ENCODE measurements around the gene LRRC46.

Gene LRRC46

GRCh38 chr17:47820033-47820789, 11.3 kb upstream of the LRRC46 start:
- Histone ChIP-seq H3K36me3 (ENCODE audit: control insufficient read depth, low read depth, low read length) (peaks cover 10% of the 10 kb centered on the region), H3K4me3 (ENCODE audit: low read length) (no peak overlapping the region), H3K27ac (ENCODE audit: low read length) (no peak overlapping the region), H3K4me1 (ENCODE audit: control insufficient read depth, low read depth, low read length) (no peaks in the 10 kb centered on the region), H3K9ac (ENCODE audit: low read length) (no peak overlapping the region), H3K9me3 (ENCODE audit: control insufficient read depth, low read depth, low read length) (no peaks in the 10 kb centered on the region), H3K27me3 (ENCODE audit: control insufficient read depth, insufficient read depth, low read length) (no peaks in the 10 kb centered on the region)

DNA sequence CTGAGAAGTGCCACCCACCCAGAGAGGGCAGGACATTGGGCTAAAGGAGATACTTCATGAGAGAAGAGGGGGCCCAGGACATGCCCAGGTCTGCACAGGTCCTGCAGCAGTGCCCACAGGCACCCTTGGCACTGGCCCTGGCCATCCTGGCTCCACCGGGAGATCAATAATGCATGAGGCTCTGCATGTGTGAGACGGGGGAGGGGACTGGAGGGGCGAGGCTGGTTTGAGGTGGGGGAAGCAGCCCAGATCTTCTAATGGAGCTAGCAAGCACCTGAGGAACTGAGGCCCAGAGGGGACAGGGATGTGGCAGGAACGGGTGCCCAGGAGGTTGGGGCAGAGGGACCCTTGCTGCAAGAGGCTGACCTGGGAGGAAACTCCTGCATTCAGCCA, 10.4 kb upstream of the LRRC46 start:
- no peak overlapping the region for H3K9ac ChIP-seq (ENCODE audit: low read length)
- no peaks in the 10 kb centered on the region for H3K9me3 ChIP-seq (ENCODE audit: control insufficient read depth, low read depth, low read length)
- no peaks in the 10 kb centered on the region for H3K27me3 ChIP-seq (ENCODE audit: control insufficient read depth, insufficient read depth, low read length)
- no peaks in the 10 kb centered on the region for H3K4me1 ChIP-seq (ENCODE audit: control insufficient read depth, low read depth, low read length)
- peak overlapping the region; percentile 75 for H3K4me3 ChIP-seq (ENCODE audit: low read length)
- H3K27ac ChIP-seq (ENCODE audit: low read length), result no peak overlapping the region
- peaks cover 13% of the 10 kb centered on the region for H3K36me3 ChIP-seq (ENCODE audit: control insufficient read depth, low read depth, low read length)

- no peak within 1 kb of the TSS for H3K27ac ChIP-seq (ENCODE audit: low read length)
- H3K9me3 ChIP-seq (ENCODE audit: control insufficient read depth, low read depth, low read length), result no peaks in the 10 kb centered on the region
- no peak within 1 kb of the TSS for H3K9ac ChIP-seq (ENCODE audit: low read length)
- peak within 1 kb of the TSS; percentile 75 for H3K4me3 ChIP-seq (ENCODE audit: low read length)
- H3K27me3 ChIP-seq (ENCODE audit: control insufficient read depth, insufficient read depth, low read length), result no peaks in the 10 kb centered on the region
- no peaks in the 10 kb centered on the region for H3K4me1 ChIP-seq (ENCODE audit: control insufficient read depth, low read depth, low read length)
- H3K36me3 ChIP-seq (ENCODE audit: control insufficient read depth, low read depth, low read length), result peaks cover 20% of the 10 kb centered on the region
Observed at GRCh38 chr17:47821424-47822391, 9.8 kb upstream of the LRRC46 start, which contains the start of gene OSBPL7. Gene OSBPL7 (minus strand): TSS chr17:47821794. CDS start chr17:47820278, 1,516 bp downstream.

GRCh38 chr17:47822785-47823184, 8.7 kb upstream of the LRRC46 start:
- Histone ChIP-seq H3K27ac (ENCODE audit: low read length) (no peak overlapping the region), H3K36me3 (ENCODE audit: control insufficient read depth, low read depth, low read length) (peaks cover 27% of the 10 kb centered on the region), H3K27me3 (ENCODE audit: control insufficient read depth, insufficient read depth, low read length) (no peaks in the 10 kb centered on the region), H3K9ac (ENCODE audit: low read length) (no peak overlapping the region), H3K4me1 (ENCODE audit: control insufficient read depth, low read depth, low read length) (no peaks in the 10 kb centered on the region), H3K9me3 (ENCODE audit: control insufficient read depth, low read depth, low read length) (no peaks in the 10 kb centered on the region), H3K4me3 (ENCODE audit: low read length) (no peak overlapping the region)

DNA sequence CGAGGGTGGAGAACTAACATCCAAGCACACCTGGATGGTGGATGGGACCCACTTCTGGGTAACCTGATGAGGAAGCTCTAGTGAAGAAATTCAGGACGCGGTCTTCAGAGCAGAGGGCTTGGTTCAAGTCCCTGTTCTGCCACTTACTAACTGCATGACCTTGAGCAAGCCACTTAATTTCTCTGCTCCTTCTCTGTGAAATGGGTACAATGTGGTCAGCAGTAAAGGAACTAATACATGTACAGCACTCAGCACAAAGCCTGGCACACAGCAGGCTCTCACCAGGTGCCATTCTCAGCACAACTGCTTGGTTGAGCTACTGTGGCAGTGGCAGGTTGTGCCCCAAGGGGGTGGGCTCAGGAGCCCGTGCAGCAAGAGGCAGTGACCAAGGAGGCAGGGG, 8.0 kb upstream of the LRRC46 start:
- Histone ChIP-seq H3K4me3 (ENCODE audit: low read length) (no peak overlapping the region), H3K27ac (ENCODE audit: low read length) (no peak overlapping the region), H3K27me3 (ENCODE audit: control insufficient read depth, insufficient read depth, low read length) (no peaks in the 10 kb centered on the region), H3K9me3 (ENCODE audit: control insufficient read depth, low read depth, low read length) (no peaks in the 10 kb centered on the region), H3K36me3 (ENCODE audit: control insufficient read depth, low read depth, low read length) (peaks cover 31% of the 10 kb centered on the region), H3K9ac (ENCODE audit: low read length) (no peak overlapping the region), H3K4me1 (ENCODE audit: control insufficient read depth, low read depth, low read length) (no peaks in the 10 kb centered on the region)

DNA sequence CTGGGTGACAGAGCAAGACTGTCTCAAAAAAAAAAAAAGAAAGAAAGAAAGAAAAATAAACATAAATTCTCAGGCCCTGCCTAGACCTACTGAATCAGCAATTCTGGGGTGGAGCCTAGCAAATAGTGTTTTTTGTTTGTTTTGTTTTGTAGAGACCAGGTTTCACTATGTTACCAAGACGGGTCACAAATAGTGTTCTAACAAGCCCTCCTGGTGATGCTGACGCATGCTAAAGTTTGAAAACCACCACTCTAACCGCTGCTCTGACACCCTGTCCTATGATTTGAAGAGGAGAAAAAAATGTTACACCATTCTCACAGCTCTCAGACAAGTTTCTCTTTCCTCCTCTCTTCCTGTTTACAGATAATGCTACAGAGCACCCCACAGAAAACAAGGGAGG, 1.6 kb upstream of the LRRC46 start:
- no peaks in the 10 kb centered on the region for H3K4me1 ChIP-seq (ENCODE audit: control insufficient read depth, low read depth, low read length)
- H3K9me3 ChIP-seq (ENCODE audit: control insufficient read depth, low read depth, low read length), result no peaks in the 10 kb centered on the region
- H3K4me3 ChIP-seq (ENCODE audit: low read length), result no peak overlapping the region
- peaks cover 24% of the 10 kb centered on the region for H3K36me3 ChIP-seq (ENCODE audit: control insufficient read depth, low read depth, low read length)
- no peak overlapping the region for H3K27ac ChIP-seq (ENCODE audit: low read length)
- no peak overlapping the region for H3K9ac ChIP-seq (ENCODE audit: low read length)
- H3K27me3 ChIP-seq (ENCODE audit: control insufficient read depth, insufficient read depth, low read length), result no peaks in the 10 kb centered on the region

DNA sequence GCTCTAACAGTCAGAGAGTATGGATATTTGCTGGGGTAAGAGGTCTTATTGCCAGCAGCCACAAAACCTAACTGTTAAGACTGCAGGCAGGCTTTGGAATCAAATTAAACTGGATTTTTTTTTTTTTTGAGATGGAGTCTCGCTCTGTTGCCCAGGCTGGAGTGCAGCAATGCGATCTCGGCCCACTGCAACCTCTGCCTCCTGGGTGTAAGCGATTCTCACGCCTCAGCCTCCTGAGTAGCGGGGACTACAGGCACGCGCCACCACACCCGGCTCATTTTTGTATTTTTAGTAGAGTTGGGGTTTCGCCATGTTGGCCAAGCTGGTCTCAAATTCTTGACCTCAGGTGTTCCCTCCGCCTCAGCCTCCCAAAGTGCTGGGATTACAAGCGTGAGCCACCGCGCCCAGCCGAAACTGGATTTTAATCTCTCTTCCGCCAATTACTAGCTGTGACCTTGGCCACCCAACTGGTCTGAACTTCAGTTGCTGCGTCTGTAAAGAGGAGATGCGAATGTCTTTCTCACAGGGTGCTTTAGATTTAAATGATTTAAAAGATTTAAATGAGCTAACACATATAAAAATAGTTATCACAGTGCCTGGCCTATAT, 971 bp upstream of the LRRC46 start:
- H3K27me3 ChIP-seq (ENCODE audit: control insufficient read depth, insufficient read depth, low read length), result no peaks in the 10 kb centered on the region
- H3K27ac ChIP-seq (ENCODE audit: low read length), result no peak overlapping the region
- H3K9ac ChIP-seq (ENCODE audit: low read length), result peak overlapping the region; percentile 87
- H3K4me3 ChIP-seq (ENCODE audit: low read length), result peak overlapping the region; percentile 97
- H3K4me1 ChIP-seq (ENCODE audit: control insufficient read depth, low read depth, low read length), result no peaks in the 10 kb centered on the region
- H3K9me3 ChIP-seq (ENCODE audit: control insufficient read depth, low read depth, low read length), result no peaks in the 10 kb centered on the region
- peaks cover 21% of the 10 kb centered on the region for H3K36me3 ChIP-seq (ENCODE audit: control insufficient read depth, low read depth, low read length)

- H3K36me3 ChIP-seq (ENCODE audit: control insufficient read depth, low read depth, low read length), result peaks cover 16% of the 10 kb centered on the region
- no peaks in the 10 kb centered on the region for H3K4me1 ChIP-seq (ENCODE audit: control insufficient read depth, low read depth, low read length)
- no peak overlapping the region for H3K27ac ChIP-seq (ENCODE audit: low read length)
- no peaks in the 10 kb centered on the region for H3K9me3 ChIP-seq (ENCODE audit: control insufficient read depth, low read depth, low read length)
- no peaks in the 10 kb centered on the region for H3K27me3 ChIP-seq (ENCODE audit: control insufficient read depth, insufficient read depth, low read length)
- no peak overlapping the region for H3K9ac ChIP-seq (ENCODE audit: low read length)
- peak overlapping the region; percentile 97 for H3K4me3 ChIP-seq (ENCODE audit: low read length)
Observed at GRCh38 chr17:47831934-47832327, 461 bp downstream of the LRRC46 start.

DNA sequence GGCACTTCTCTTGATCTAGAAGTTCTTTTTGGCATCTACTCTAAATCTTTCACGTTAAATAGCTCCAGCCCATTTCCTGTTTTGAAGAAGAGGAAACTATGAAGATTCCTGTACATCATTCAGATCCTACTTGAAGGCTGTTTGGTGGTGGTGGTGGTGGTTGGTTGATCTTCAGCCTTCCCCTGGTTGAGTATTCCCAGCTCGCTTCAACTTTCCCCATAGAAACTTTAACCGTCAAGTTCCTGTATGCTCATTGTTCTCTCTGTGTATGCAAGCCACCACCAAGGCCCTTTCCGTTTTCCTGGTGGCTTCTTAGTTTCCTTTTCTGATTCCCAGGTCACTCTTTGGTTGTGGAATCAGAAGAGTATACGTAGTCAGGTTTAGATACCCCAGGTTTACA, 3.3 kb downstream of the LRRC46 start:
- Histone ChIP-seq H3K27me3 (ENCODE audit: control insufficient read depth, insufficient read depth, low read length) (no peaks in the 10 kb centered on the region), H3K36me3 (ENCODE audit: control insufficient read depth, low read depth, low read length) (peaks cover 5% of the 10 kb centered on the region), H3K4me3 (ENCODE audit: low read length) (no peak overlapping the region), H3K9me3 (ENCODE audit: control insufficient read depth, low read depth, low read length) (no peaks in the 10 kb centered on the region), H3K9ac (ENCODE audit: low read length) (no peak overlapping the region), H3K27ac (ENCODE audit: low read length) (no peak overlapping the region), H3K4me1 (ENCODE audit: control insufficient read depth, low read depth, low read length) (no peaks in the 10 kb centered on the region)

DNA sequence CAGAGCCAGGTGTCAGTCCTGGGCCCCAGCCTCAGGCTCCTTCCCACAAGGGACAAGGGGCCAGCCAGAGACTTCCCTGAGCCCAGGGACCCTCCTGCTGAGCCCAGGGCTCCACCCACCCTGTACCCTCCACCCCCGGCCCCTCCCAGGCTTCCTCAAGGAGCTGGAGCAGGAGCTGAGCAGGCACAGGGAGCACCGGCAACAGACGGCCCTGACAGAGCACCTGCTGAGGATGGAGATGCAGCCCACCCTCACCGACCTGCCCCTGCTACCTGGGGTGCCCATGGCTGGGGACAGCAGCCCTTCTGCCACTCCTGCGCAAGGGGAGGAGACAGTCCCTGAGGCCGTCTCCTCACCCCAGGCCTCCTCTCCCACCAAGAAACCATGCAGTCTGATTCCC, 5.1 kb downstream of the LRRC46 start:
- Histone ChIP-seq H3K4me3 (ENCODE audit: low read length) (no peak overlapping the region), H3K9me3 (ENCODE audit: control insufficient read depth, low read depth, low read length) (no peaks in the 10 kb centered on the region), H3K27me3 (ENCODE audit: control insufficient read depth, insufficient read depth, low read length) (no peaks in the 10 kb centered on the region), H3K36me3 (ENCODE audit: control insufficient read depth, low read depth, low read length) (peaks cover 5% of the 10 kb centered on the region), H3K4me1 (ENCODE audit: control insufficient read depth, low read depth, low read length) (no peaks in the 10 kb centered on the region), H3K27ac (ENCODE audit: low read length) (no peak overlapping the region), H3K9ac (ENCODE audit: low read length) (no peak overlapping the region)

DNA sequence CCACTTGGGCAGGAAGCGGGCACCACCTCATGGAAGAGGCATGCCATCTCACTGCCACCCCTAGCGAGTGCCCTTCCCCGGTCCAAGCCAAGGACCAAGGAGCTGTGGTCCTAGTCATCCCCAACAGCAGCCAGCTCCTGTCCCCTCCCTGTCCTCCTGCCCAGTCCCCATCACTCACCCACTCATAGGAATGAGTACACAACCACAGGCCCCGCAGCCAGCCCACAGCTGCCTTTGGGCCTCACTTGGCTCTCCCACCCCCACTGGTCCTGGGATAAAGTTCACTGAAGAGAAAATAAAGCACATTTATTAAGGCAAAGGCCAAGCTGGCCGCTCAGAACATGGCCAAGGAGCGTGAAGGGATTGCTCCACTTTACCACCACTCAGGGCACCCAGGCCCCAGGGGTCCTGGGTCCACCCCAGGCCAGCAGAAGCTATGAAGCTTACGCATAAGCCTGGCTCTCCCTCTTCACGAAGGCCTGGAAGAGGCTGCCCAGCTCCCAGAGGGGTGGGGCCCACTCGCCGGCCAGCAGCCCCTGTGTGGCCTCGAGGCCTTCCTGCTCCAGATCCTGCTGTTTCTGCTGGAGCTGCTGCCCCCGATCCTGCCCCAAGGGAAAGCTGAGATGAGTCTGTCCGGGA, 6.0 kb downstream of the LRRC46 start:
- H3K9ac ChIP-seq (ENCODE audit: low read length), result no peak overlapping the region
- no peaks in the 10 kb centered on the region for H3K9me3 ChIP-seq (ENCODE audit: control insufficient read depth, low read depth, low read length)
- no peaks in the 10 kb centered on the region for H3K27me3 ChIP-seq (ENCODE audit: control insufficient read depth, insufficient read depth, low read length)
- H3K36me3 ChIP-seq (ENCODE audit: control insufficient read depth, low read depth, low read length), result peaks cover 5% of the 10 kb centered on the region
- H3K4me3 ChIP-seq (ENCODE audit: low read length), result no peak overlapping the region
- no peak overlapping the region for H3K27ac ChIP-seq (ENCODE audit: low read length)
- H3K4me1 ChIP-seq (ENCODE audit: control insufficient read depth, low read depth, low read length), result no peaks in the 10 kb centered on the region
